NOMO-1 (cell line): ENCODE measurements around the gene PLA2G12B.

Experiments used
- DNase-seq, 2 experiments: peaks; one replicate each; lab custom pipeline; 2025; ENCODE audit not compliant: unreplicated experiment in 2 of 2; lab: John Stamatoyannopoulos, UW

Gene PLA2G12B

GRCh38 chr10:72895236-72895850 lies 59.3 kb downstream of the PLA2G12B start:
- DNase-seq = no peak

- no peak for DNase-seq
These were observed 61.3 kb downstream of the PLA2G12B start, which contains the start of gene OIT3 for GRCh38 chr10:72893136-72893798. Gene OIT3, plus strand, starts transcription at chr10:72893739. Its CDS starts 60 bp downstream, at chr10:72893799.

- DNase-seq = no peak
These were observed 64.5 kb downstream of the PLA2G12B start for GRCh38 chr10:72890086-72890485.

GRCh38 chr10:72889391-72889831 lies 65.2 kb downstream of the PLA2G12B start:
- no peak for DNase-seq

GRCh38 chr10:72888151-72888638 lies 66.4 kb downstream of the PLA2G12B start:
- no peak for DNase-seq

- DNase-seq = peak in 1 of 2 experiments; percentile 11
These were observed 67.6 kb downstream of the PLA2G12B start for GRCh38 chr10:72887043-72887442.

- DNase-seq = no peak
These were observed 68.0 kb downstream of the PLA2G12B start for GRCh38 chr10:72886621-72887020.

GRCh38 chr10:72885953-72886352 lies 68.7 kb downstream of the PLA2G12B start:
- no peak for DNase-seq
